GM19035 (cell line): ENCODE measurements around the gene ETFA.
"Not testable (repeated sequence)": the region's sequence is repeated elsewhere in the genome, so short reads cannot be mapped to it uniquely, and the experiment has no call there.

Experiments used
- ATAC-seq: cut with Tn5 transposase; IDR thresholded peaks from one replicate; pipeline ENCODE4 v1.9.1; 2021; ENCODE audit not compliant: unreplicated experiment

Gene ETFA

DNA sequence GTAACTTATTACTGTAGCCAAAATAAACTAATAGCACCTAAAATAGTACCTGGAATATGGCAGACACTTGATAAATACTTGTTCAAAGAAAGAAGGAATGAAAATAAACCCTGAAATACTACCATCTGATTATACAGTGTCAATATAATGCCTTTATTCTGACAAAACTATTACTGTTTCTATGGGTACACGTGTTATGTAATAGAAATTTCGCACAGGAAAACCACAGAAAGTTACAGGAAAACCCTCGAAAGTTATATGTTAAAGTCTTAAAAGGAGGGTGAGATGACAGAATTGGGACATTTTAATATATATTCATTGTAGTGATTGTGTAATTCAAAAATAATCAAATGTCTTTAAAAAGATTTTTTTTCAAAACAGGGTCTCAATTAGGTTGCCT lies 28.8 kb downstream of the ETFA start:
- no peak for ATAC-seq

GRCh38 chr15:76278651-76279050 lies 32.6 kb downstream of the ETFA start:
- ATAC-seq, result no peak

DNA sequence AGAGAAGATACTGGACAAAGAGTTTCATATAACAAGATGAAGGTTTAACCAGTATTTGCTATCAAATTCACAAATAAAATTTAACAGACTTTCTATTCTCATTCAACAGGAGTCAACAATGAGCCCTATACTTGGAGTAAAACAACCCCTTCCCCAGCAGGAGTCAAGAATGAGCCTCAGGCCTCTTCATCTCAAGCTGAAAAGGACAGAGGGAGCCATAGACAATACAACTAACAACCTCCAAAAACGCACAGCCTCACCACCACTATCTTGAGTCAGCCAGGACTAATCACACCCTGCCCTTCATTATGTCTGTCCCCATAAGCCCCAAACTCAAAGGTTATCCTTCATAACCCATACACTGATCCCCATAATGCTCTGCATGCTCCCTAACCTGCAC lies 36.4 kb downstream of the ETFA start:
- no peak for ATAC-seq

GRCh38 chr15:76274226-76274625 lies 37.0 kb downstream of the ETFA start:
- ATAC-seq, result no peak

GRCh38 chr15:76270876-76271275 lies 40.4 kb downstream of the ETFA start:
- no peak for ATAC-seq

GRCh38 chr15:76267077-76267476 lies 44.2 kb downstream of the ETFA start:
- no peak for ATAC-seq

GRCh38 chr15:76265769-76266168 lies 45.5 kb downstream of the ETFA start:
- not testable (repeated sequence) for ATAC-seq

GRCh38 chr15:76260246-76260938 lies 50.9 kb downstream of the ETFA start:
- no peak for ATAC-seq

DNA sequence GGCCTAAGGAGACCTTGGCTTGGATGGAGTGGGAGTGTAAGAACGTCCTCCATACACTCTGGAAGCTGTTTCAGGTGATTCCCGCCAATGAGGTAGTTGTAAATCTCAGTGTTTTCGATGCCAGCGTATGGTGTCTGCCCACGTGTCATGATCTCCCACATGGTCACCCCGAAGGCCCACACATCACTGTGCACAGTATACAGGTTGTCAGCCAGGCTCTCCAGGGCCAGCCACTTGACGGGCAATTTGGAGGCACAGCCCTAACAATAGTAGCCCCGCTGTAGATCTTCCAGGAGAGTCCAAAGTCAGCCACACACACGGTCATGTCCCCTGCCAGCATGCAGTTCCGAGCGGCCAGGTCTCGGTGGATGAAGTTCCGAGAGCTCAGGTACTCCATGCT lies 51.9 kb downstream of the ETFA start:
- no peak for ATAC-seq

- ATAC-seq, result no peak
Measured at GRCh38 chr15:76258460-76258859, 52.8 kb downstream of the ETFA start.

- ATAC-seq, result no peak
Measured at GRCh38 chr15:76253691-76254473, 57.4 kb downstream of the ETFA start.

- no peak for ATAC-seq
Measured at GRCh38 chr15:76252249-76252648, 59.0 kb downstream of the ETFA start.

DNA sequence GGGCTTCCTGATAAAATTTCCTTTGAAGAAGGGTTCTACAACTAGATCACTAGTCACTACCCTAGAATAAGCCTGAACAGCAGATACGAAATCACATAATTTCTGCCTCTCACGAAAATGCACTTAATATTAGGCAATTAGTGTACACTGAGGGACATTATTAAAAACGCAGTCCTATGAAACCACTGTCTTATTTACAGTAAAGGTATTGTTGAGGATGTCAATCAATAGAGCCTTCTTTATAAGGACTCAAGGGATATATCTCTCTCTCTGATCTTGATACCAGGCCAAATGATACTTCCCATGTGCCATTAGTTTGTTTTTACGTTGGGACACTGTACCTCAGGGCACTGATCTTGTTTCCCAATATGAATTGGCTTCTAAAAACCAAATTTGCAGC lies 59.6 kb downstream of the ETFA start:
- no peak for ATAC-seq

DNA sequence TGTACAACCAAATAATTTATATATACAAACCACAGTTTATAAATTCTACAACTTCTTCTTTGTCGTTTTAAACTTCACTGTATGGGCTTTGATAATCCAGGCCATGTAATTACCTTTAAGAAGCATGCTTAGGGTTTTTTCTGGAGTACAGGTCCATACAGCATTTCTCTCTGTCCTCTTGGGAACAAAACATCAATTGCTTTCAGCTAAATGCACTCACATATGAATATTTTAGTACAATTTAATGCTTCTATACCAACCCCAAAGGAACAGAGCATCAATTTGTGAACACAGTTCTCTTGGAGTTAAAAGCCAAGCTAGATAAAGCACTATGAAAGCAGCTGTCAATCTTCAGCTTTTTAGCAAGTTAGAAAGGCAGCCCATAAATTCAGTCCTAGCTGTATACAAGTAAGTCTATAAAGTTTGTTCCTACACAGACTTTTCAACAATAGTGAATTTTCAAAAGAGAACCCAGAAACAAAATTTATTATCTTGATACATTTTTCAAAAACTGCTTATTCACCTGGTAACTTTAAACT lies 66.1 kb downstream of the ETFA start:
- no peak for ATAC-seq

GRCh38 chr15:76239786-76240185 lies 71.5 kb downstream of the ETFA start:
- no peak for ATAC-seq

GRCh38 chr15:76236350-76236749 lies 74.9 kb downstream of the ETFA start:
- ATAC-seq, result no peak

DNA sequence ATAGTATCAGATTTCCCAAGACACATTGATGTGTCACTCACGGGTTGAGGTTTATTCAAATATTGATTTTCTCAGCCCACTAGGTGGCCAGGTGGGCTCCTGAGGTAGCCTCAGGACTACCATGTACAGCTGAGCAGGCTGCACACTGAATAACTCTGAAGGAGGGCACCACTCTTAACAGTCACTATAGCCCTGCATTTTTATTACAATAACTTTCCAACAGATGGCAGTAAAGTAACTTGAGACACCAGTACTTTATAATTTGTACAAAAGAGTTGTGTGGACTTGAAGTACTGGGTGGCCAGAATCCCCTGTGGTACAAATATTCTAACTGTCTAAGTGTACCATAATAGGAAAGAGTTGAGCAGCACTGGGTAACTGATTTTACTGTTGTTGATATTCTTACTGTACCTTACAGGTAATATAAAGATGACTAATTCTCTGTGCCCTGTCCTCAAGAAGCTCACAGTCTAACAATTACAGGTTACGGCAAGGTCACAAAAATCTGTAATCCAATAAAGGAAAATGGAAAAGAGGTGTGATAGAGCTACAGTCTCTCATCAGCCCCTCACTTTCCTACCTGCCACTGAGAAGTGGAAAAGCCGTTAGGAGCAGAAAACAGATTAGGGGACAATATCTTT lies 76.0 kb downstream of the ETFA start:
- ATAC-seq, result no peak

GRCh38 chr15:76234337-76234889 lies 76.9 kb downstream of the ETFA start:
- no peak for ATAC-seq

DNA sequence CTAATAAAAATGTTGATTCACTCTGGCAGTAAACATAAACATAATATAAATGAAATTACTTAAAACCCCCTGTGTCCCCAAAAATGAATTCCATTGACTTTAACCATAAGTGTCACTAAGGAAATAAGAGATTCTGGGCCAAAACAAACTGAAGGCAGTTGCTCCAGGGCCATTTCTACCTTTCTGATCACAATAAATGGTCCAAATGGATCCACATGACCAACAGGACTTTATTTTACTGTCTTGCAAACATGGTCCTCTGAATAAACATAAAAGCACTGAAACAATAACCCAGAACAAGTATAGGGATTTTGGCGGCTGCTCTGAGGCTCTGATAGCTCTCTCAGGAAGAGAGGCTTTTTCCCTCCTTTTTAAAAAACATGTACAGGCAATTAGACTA lies 77.3 kb downstream of the ETFA start:
- no peak for ATAC-seq

DNA sequence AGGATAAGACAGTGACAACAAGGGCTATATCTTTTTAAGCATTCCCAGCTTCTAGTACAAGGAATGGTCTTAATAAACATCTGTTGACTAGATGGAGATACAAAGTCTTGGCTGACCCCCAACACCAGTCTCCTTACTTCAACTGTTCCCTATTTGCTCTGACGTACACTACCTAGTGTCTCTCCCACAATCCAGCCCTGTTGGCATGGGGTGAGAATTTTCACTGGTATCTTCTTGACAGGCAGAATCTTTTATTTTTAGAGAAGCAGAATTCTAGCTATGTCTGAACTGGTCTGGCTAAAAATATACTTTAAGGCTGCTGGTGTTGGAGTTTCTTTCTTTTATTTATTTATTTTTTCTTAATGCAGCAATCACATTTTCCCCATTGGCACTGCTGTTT lies 82.0 kb downstream of the ETFA start:
- no peak for ATAC-seq

DNA sequence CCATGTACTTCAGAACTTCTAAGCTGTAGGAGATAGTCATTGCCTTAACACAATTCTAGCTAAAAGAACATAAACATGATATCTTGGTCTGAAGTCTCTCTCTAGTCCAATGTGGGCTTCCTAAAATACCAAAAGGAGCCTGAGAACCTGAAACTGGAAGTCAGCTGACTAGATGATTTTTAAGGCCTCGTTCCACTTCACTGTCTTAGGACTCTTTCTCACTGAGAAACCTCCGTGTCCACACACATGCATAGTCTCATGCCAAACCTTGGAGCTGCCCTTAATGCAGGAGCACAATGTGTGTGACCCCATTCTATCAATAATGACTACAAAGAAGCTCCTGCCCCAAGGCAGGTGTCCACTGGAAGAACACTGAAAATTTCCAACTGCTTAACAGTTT lies 87.7 kb downstream of the ETFA start:
- no peak for ATAC-seq

- no peak for ATAC-seq
Measured at GRCh38 chr15:76222159-76222558, 89.1 kb downstream of the ETFA start.
